Activated CD4-positive, alpha-beta memory T cell treated with anti-CD3 and anti-CD28 coated beads for 36 hours (primary cell): ENCODE results near the gene MSH5. TPM values are rescaled to one million over a fixed set of nuclear protein-coding genes. Genes with fewer than 3 reads are reported as not detected.

Experiments
- CTCF ChIA-PET: fragments of 350-600 bp; sonication (Branson Sonifier 250); formaldehyde crosslinking; loops from one replicate; lab custom pipeline; 2021; ENCODE audit warnings: antibody characterized with exemption, inconsistent platforms; lab: Charles Lee
- POLR2A ChIA-PET: fragments of 350-600 bp; sonication (Branson Sonifier 250); formaldehyde crosslinking; loops from one replicate; lab custom pipeline; 2021; ENCODE audit warnings: antibody characterized with exemption; lab: Charles Lee
- DNase-seq: peaks from one replicate; pipeline ENCODE4 v3.0.0-alpha.2; 2020
- H3K27ac Mint-ChIP-seq: one replicate; pipeline ENCODE4 v1.8.0; 2021; ENCODE audit warnings: mixed read lengths
- H3K27me3 Mint-ChIP-seq: one replicate; pipeline ENCODE4 v1.8.0; 2021; ENCODE audit warnings: mixed read lengths
- H3K36me3 Mint-ChIP-seq: one replicate; pipeline ENCODE4 v1.8.0; 2021; ENCODE audit warnings: mixed read lengths
- H3K4me1 Mint-ChIP-seq: one replicate; pipeline ENCODE4 v1.8.0; 2021; ENCODE audit warnings: low read depth, mixed read lengths
- H3K4me3 Mint-ChIP-seq: one replicate; pipeline ENCODE4 v1.8.0; 2021; ENCODE audit warnings: mild to moderate bottlenecking, mixed read lengths
- H3K9me3 Mint-ChIP-seq: one replicate; pipeline ENCODE4 v1.8.0; 2021; ENCODE audit warnings: mixed read lengths
- intact Hi-C: fragments of 100-400 bp; cut with micrococcal nuclease; formaldehyde crosslinking; loops from one replicate; pipeline ENCODE4 v1.15.1; 2023
- total RNA-seq, 2 experiments: library from RNA; stranded (reverse); gene quantifications; one replicate each; pipeline ENCODE4 v1.2.3, GENCODE V29; 2021

MSH5 gene
- total RNA-seq, 2 experiments from 2014 or later, result 80.9 to 83.8 TPM

- no peak for DNase-seq
- Mint-ChIP-seq H3K4me3 (no peak overlapping the region), H3K27me3 (no peaks in the 10 kb centered on the region), H3K9me3 (no peaks in the 10 kb centered on the region), H3K36me3 (peaks cover 54% of the 10 kb centered on the region), H3K4me1 (peaks cover 34% of the 10 kb centered on the region), H3K27ac (no peak overlapping the region)
- intact Hi-C loops, result no loop called here
- ChIA-PET CTCF (interaction anchor here (1.0 kb wide), 1 partner anchor 27 kb away, joined by 3 read pairs; no protein-coding TSS in a partner anchor), POLR2A (no interaction called here)
Measured at GRCh38 chr6:31742894-31743293, 3.1 kb downstream of the MSH5 start.

DNA sequence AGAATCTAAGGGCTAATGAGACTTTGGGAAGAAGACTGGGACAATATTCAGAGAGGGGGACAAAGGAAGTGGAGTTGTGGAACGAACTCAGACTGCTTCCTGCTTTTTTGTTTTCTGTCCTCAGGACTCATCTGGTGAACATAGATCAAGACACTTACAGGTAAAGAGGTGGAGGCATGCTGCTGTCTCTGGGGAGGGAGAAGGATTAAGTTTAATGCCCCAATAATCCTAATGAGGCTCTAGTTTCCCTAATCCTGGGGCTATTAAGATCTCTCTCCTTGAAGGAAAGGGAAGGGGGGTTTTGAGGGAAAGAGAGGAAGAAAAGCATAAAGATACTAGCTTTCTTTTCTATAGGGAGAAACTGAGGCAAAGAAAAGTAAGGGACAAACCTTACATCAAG is 4.6 kb downstream of the MSH5 start:
- intact Hi-C loops, result no loop called here
- Mint-ChIP-seq H3K36me3 (peaks cover 61% of the 10 kb centered on the region), H3K4me3 (no peak overlapping the region), H3K27ac (no peak overlapping the region), H3K9me3 (no peaks in the 10 kb centered on the region), H3K27me3 (no peaks in the 10 kb centered on the region), H3K4me1 (peaks cover 18% of the 10 kb centered on the region)
- POLR2A ChIA-PET, result no interaction called here
- no peak for DNase-seq
- CTCF ChIA-PET, result interaction anchor here (1.6 kb wide), 1 partner anchor 25 kb away, joined by 5 read pairs; no protein-coding TSS in a partner anchor

GRCh38 chr6:31749301-31750036 is 9.7 kb downstream of the MSH5 start:
- intact Hi-C loops, result no loop called here
- no peaks in the 10 kb centered on the region for H3K4me1 Mint-ChIP-seq
- no peaks in the 10 kb centered on the region for H3K9me3 Mint-ChIP-seq
- H3K27me3 Mint-ChIP-seq, result no peaks in the 10 kb centered on the region
- H3K27ac Mint-ChIP-seq, result no peak overlapping the region
- peaks cover 35% of the 10 kb centered on the region for H3K36me3 Mint-ChIP-seq
- DNase-seq, result no peak
- H3K4me3 Mint-ChIP-seq, result no peak overlapping the region
- POLR2A ChIA-PET, result interaction anchor here (1.5 to 1.7 kb wide), 2 partner anchors 9 to 11 kb away, joined by 4 read pairs; partner anchors contain the start of gene MSH5
- CTCF ChIA-PET, result interaction anchor here (1.7 kb wide), 1 partner anchor 20 kb away, joined by 6 read pairs; no protein-coding TSS in a partner anchor

- intact Hi-C loops, result no loop called here
- no peaks in the 10 kb centered on the region for H3K9me3 Mint-ChIP-seq
- no peak overlapping the region for H3K27ac Mint-ChIP-seq
- no peaks in the 10 kb centered on the region for H3K4me1 Mint-ChIP-seq
- no peak overlapping the region for H3K4me3 Mint-ChIP-seq
- CTCF ChIA-PET, result interaction anchor here (1.7 kb wide), 1 partner anchor 19 kb away, joined by 6 read pairs; no protein-coding TSS in a partner anchor
- no peak for DNase-seq
- POLR2A ChIA-PET, result interaction anchor here (1.7 kb wide), 1 partner anchor 10 kb away, joined by 4 read pairs; the partner anchor contains the start of gene MSH5
- H3K27me3 Mint-ChIP-seq, result no peaks in the 10 kb centered on the region
- peaks cover 29% of the 10 kb centered on the region for H3K36me3 Mint-ChIP-seq
Measured at GRCh38 chr6:31750411-31751022, 10.7 kb downstream of the MSH5 start.

DNA sequence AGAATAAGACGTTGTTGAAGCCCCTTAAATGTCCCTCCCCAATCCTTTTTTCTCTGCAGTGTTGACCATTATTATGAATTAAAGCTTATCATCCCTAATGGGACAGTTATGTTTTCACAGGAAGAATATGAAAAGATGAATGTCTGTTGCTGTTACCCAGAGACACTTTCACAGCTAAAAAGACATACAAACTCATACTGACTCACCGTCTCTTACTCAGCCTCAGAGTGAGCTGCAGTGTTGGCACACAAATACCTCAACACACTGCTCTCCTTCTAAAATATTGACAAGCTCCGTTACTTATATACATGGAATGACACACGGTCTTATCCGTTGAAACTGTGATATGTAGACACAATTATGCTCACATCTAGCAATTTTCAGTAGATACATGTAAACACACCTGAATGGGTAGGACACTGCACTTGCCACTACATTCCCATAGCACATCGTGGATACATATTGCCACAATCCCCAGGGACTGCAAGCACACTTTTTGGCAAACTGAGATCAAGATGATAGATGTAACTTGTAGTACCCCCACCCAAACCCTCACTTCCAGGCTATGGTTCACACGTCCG is 13.0 kb downstream of the MSH5 start:
- no peaks in the 10 kb centered on the region for H3K4me1 Mint-ChIP-seq
- ChIA-PET CTCF (interaction anchor here (1.0 to 1.2 kb wide), 2 partner anchors 17 to 73 kb away, joined by 5 read pairs; partner anchors contain the start of gene LY6G5C), POLR2A (interaction anchor here (2.3 kb wide), 1 partner anchor 12 kb away, joined by 7 read pairs; the partner anchor contains the start of gene MSH5)
- no peaks in the 10 kb centered on the region for H3K9me3 Mint-ChIP-seq
- H3K36me3 Mint-ChIP-seq, result peaks cover 19% of the 10 kb centered on the region
- H3K27me3 Mint-ChIP-seq, result no peaks in the 10 kb centered on the region
- DNase-seq, result no peak
- H3K27ac Mint-ChIP-seq, result no peak overlapping the region
- H3K4me3 Mint-ChIP-seq, result no peak overlapping the region
- intact Hi-C loops, result no loop called here

- intact Hi-C loops, result no loop called here
- POLR2A ChIA-PET, result interaction anchor here (0.6 to 0.9 kb wide), 2 partner anchors 18 to 92 kb away, joined by 3 read pairs; partner anchors contain the start of gene MSH5
- H3K9me3 Mint-ChIP-seq, result no peaks in the 10 kb centered on the region
- H3K4me3 Mint-ChIP-seq, result no peak overlapping the region
- no peaks in the 10 kb centered on the region for H3K4me1 Mint-ChIP-seq
- DNase-seq, result no peak
- CTCF ChIA-PET, result interaction anchor here (1.0 to 2.2 kb wide), 2 partner anchors 12 to 15 kb away, joined by 3 to 13 read pairs; no protein-coding TSS in a partner anchor
- H3K27me3 Mint-ChIP-seq, result no peaks in the 10 kb centered on the region
- no peak overlapping the region for H3K27ac Mint-ChIP-seq
- H3K36me3 Mint-ChIP-seq, result peaks cover 50% of the 10 kb centered on the region
Measured at GRCh38 chr6:31758281-31758680, 18.5 kb downstream of the MSH5 start.

DNA sequence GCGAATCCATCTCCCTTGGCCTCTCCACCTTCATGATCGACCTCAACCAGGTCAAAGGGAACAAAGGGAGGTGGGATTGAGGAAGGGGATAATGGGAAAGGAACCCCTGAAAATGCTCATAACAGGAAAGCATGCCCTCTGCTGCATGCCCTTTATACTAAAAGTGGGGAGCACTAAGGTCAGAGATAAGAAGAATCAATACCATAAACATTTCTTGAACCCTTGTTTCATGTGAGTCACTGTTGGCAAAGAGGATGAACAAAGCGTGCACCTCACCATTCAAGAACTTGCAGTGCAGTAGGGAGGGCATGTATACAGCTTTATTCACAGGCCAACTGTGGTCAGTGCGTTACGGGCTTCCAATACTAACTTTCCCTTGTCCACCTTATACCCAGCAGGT is 21.0 kb downstream of the MSH5 start:
- ChIA-PET CTCF (interaction anchor here (1.2 kb wide), 1 partner anchor 9 kb away, joined by 4 read pairs; no protein-coding TSS in a partner anchor), POLR2A (no interaction called here)
- Mint-ChIP-seq H3K4me3 (no peak overlapping the region), H3K36me3 (peaks cover 54% of the 10 kb centered on the region), H3K27ac (no peak overlapping the region), H3K9me3 (no peaks in the 10 kb centered on the region), H3K4me1 (no peaks in the 10 kb centered on the region), H3K27me3 (no peaks in the 10 kb centered on the region)
- intact Hi-C loops, result no loop called here
- DNase-seq, result no peak

DNA sequence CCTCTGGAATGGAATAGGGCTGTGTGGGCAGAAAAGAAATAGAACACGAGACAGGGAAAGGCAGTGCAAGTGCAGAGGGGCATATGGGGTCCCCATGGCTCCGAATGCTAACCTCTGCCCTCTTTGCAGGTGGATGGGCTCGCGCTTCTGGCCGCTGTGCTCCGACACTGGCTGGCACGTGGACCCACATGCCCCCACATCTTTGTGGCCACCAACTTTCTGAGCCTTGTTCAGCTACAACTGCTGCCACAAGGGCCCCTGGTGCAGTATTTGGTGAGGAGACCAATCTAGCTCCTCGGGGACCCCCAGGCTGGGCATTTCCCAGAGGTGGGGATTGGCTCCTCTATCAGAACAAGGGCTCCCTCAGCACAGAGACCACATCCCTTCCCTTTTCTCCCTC is 21.5 kb downstream of the MSH5 start:
- POLR2A ChIA-PET, result no interaction called here
- no peak for DNase-seq
- no peaks in the 10 kb centered on the region for H3K27me3 Mint-ChIP-seq
- H3K9me3 Mint-ChIP-seq, result no peaks in the 10 kb centered on the region
- H3K4me1 Mint-ChIP-seq, result no peaks in the 10 kb centered on the region
- intact Hi-C loops, result no loop called here
- H3K36me3 Mint-ChIP-seq, result peaks cover 54% of the 10 kb centered on the region
- CTCF ChIA-PET, result interaction anchor here (1.2 kb wide), 1 partner anchor 8 kb away, joined by 4 read pairs; no protein-coding TSS in a partner anchor
- no peak overlapping the region for H3K27ac Mint-ChIP-seq
- no peak overlapping the region for H3K4me3 Mint-ChIP-seq

- POLR2A ChIA-PET, result no interaction called here
- no peak within 1 kb of the TSS for H3K27ac Mint-ChIP-seq
- H3K4me3 Mint-ChIP-seq, result no peak within 1 kb of the TSS
- DNase-seq, result no peak
- no peaks in the 10 kb centered on the region for H3K4me1 Mint-ChIP-seq
- intact Hi-C loops, result no loop called here
- H3K9me3 Mint-ChIP-seq, result no peaks in the 10 kb centered on the region
- CTCF ChIA-PET, result interaction anchor here (0.6 kb wide), 1 partner anchor 26 kb away, joined by 3 read pairs; no protein-coding TSS in a partner anchor
- peaks cover 53% of the 10 kb centered on the region for H3K36me3 Mint-ChIP-seq
- no peaks in the 10 kb centered on the region for H3K27me3 Mint-ChIP-seq
Measured at GRCh38 chr6:31762356-31762755, 22.6 kb downstream of the MSH5 start, which contains the start of gene SAPCD1. TSS of gene SAPCD1 (plus strand) at chr6:31762656. CDS start at chr6:31763055, 399 bp downstream.

- Mint-ChIP-seq H3K4me3 (no peak overlapping the region), H3K27ac (no peak overlapping the region), H3K27me3 (no peaks in the 10 kb centered on the region), H3K9me3 (no peaks in the 10 kb centered on the region), H3K36me3 (peaks cover 51% of the 10 kb centered on the region), H3K4me1 (no peaks in the 10 kb centered on the region)
- no peak for DNase-seq
- CTCF ChIA-PET, result interaction anchor here (0.6 kb wide), 1 partner anchor 25 kb away, joined by 3 read pairs; no protein-coding TSS in a partner anchor
- intact Hi-C loops, result no loop called here
- POLR2A ChIA-PET, result no interaction called here
Measured at GRCh38 chr6:31762878-31763618, 23.2 kb downstream of the MSH5 start.

DNA sequence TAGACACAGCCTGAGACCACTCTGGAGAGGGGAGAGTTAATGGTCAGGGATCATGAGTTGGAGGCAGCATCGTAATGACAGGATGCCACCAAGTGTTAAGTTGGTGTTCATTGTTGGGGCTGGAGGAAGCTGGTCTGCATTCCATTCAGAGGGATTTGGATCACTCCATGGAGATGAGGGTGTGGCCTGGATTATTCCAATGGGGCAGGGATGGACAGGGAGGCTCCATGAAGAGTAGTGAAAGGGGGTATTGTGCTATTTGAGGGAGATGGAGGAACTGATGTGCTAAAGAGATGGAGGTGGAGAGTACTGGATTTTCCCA is 23.8 kb downstream of the MSH5 start:
- CTCF ChIA-PET, result no interaction called here
- H3K27ac Mint-ChIP-seq, result no peak overlapping the region
- H3K4me3 Mint-ChIP-seq, result no peak overlapping the region
- POLR2A ChIA-PET, result no interaction called here
- no peak for DNase-seq
- intact Hi-C loops, result no loop called here
- H3K27me3 Mint-ChIP-seq, result no peaks in the 10 kb centered on the region
- H3K36me3 Mint-ChIP-seq, result peaks cover 47% of the 10 kb centered on the region
- H3K9me3 Mint-ChIP-seq, result no peaks in the 10 kb centered on the region
- no peaks in the 10 kb centered on the region for H3K4me1 Mint-ChIP-seq
